Fibroblast of skin of right biceps (primary cell): ENCODE data around the gene KCNS1.
"Not testable (repeated sequence)": the region's sequence is repeated elsewhere in the genome, so short reads cannot be mapped to it uniquely, and the experiment has no call there.

Source experiments
- DNase-seq: peaks from one replicate; pipeline ENCODE4 v3.0.0-alpha.2; 2013

The KCNS1 gene

DNA sequence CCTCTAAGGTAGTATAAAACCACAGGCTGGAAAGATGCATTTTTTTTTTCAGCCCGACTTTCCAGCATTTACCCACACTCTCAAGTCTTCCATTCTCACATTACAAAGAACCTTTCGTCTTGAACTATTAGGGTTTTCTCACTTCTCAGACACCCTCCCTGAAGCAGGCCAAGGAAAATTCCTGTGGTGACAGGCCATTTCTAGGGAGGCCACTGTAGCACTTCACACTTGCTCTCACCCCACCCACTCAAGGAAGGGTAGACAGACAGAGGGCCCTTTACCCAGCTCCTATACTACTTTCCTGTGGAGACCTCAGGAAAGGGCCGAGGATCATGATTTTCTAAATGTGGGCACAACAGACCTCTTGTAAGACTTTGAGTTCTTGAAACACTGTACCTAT lies 27.7 kb downstream of the KCNS1 start:
- DNase-seq: no peak

DNA sequence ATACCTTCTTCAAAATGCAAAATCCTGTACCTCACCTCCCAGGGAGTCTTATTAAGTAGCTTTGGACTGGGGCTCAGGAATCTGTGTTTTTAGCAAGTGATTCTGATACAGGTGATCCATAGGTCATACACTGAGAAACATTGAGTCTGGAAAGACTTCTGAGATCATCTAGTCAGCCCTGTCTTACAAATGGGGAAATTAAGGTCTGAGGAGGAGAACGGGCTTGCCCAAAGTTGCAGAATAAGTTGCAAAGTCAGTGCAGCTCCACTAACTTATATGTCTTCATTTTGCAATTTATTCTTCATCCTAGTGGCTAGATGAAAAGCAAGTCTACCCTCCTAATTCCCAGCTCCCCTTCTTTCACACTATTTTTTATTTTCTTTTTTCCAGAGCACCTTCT lies 28.9 kb downstream of the KCNS1 start:
- no peak for DNase-seq

DNA sequence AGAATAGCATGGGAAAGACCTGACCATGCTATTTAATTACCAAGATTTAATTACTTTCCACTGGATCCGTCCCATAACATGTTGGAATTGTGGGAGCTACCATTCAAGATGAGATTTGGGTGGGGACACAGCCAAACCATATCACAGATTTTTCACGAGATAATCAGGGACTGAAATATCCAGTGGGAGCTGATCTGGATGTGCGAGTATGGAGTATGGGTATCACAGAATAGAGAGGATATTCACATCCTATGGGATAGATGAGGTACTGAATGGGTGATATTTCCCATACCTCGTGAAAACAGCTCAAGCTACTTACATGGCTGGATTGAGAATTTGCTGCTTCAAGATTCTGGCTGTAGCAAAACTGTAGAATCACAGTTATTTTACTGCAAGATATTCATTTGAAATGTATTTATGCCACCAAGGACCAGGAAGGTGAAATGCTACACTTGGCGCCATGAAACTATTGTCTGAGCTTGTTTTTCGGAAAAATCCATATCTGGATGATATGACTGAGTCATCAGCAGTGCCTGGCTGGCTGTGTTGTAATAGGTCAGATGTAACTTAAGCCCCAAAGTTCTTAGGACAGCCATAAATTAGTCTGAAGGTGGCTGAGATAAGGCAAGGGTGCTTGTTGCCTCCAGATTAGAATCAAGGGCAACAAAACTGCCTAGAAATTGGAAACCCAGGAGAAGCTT lies 29.8 kb downstream of the KCNS1 start:
- no peak for DNase-seq

DNA sequence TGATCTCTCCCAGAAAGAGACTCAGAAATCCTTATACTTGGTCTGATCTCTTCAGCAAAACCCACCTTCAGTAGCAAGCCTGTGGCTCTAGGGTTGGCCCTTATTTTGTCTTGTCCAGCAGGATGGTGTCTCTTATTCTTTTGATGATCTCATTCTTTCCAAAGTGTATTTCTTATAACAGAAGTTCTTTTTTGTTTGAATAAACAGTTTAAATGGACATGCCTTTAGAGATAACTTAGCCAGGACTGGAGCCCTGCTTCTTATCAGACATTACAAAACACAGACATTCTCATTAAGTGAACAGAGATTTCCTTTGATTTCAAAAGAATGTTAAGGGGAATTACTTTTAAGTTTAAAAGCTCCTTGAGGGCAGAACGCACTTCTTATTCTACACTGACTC lies 31.7 kb downstream of the KCNS1 start:
- no peak for DNase-seq

DNA sequence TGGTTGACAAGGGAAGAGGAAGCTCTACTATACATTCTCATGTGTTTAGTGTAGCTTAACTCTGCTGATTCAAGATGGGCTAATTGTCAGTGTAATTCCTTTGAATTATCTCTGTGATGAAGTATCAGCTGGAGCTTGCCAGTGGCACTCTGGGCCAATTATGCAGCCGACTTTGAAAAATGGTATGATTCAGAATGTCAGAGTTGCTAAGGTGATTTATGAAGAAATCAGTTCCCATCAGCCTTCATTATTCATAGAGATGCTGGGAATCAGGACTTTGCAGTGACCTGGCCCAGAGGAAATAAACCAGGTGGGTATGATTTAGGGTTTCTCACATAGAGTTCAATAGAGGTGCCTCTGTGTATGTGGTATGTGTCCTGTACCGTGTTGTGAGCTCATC lies 33.4 kb downstream of the KCNS1 start:
- peak; percentile 51 for DNase-seq

DNA sequence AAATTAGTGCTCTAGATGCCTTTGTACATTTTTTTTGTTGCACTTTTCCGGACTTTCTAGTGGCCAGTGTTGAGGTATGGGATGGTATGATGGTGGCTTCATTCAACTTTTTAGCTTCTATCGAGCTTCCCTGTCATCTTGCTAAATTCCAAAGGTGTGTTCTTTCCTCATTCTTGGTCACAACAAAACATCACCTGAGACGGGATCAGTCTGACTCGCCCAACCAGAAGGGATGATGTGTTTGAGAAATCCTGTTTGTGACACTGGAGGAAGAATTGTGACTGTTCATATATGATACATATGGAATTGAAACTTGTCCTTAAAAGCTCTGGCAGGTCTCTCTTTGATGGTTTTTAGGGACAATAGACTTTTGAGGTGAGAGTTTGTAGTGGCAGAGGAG lies 33.8 kb downstream of the KCNS1 start:
- DNase-seq: no peak

DNA sequence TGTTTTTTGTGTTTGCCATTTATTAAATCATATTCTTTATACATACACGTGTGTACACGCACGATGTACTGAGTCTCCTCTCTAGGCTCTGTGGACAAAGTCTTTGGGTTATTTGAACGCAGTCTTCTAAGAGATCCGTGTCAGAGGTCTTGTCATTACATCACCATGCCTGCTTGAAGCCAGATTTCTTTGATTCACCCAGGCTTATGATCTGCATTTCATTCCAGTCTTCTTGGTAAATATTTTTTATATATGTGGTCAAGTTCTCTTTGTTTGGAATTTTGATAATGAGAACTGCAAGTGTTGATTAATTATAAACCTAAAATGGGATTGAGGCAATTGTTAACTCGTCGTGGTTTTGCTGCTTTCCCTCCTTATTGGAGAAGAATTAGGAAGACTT lies 34.6 kb downstream of the KCNS1 start:
- DNase-seq: no peak

DNA sequence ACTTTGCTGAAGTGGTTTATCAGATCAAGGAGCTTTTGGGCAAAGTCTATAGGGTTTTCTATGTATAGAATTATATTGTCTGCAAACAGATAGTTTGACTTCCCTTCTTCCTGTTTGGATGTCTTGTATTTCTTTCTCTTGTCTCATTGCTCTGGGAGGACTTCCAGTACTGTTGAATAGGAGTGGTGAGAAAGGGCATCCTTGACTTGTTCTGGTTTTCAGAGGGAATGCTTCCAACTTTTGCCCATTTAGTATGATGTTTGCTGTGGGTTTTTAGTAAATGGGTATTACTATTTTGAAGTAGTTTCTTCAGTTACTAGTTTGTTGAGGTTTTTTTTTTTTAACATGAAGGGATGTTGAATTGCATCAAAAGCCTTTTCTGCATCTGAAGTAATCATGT lies 36.1 kb downstream of the KCNS1 start:
- no peak for DNase-seq

DNA sequence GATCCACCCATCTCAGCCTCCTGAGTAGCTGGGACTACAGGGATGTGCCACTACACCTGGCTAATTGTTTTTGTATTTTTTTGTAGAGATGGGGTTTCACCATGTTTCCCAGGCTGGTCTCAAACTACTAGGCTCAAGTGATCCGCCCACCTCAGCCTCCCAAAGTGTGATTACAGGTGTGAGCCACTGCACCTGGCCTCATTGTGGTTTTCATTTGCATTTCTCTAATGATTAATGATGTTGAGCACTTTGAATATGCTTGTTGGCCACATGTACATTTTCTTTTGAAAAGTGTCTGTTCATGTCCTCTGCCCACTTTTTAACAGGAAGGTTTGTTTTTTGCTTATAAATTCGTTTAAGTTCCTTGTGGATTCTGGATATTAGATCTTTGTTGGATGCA lies 37.8 kb downstream of the KCNS1 start:
- DNase-seq: not testable (repeated sequence)

DNA sequence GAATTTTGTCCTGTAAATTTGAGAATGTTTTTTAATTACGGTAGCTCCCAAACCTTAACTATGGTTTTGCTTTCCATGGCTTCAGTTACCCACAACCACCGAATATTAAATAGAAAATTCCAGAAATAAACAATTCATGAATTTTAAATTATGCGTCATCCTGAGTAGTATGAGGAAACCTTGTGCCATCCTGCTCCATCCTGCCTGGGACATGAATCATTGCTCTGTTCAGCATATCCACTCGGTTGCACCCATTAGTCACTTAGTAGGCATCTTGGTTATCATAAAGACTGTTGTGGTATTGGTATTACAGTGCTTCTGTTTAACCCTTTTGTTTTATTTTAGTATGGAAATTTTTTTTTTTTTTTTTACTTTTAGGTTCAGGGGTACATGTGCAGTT lies 39.7 kb downstream of the KCNS1 start:
- DNase-seq: peak; percentile 82

DNA sequence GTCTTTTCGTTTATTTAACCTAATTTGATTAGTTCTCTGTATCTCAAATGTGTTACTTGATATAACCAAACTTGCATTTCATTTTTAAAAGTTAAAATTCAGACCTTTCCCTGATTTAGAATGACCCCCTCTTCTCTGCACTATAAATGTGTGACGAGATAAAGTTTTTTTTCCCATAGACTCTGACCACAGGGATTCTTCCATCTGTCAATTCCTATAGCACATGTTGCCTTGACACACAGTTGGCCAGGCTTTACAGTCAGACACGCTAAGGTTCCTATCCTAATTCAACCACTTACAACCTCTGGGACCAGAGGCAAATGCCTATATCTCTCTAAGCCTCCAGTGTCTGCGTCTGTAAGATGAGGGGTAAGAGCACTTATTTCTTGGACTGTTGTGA lies 40.6 kb downstream of the KCNS1 start:
- DNase-seq: no peak

DNA sequence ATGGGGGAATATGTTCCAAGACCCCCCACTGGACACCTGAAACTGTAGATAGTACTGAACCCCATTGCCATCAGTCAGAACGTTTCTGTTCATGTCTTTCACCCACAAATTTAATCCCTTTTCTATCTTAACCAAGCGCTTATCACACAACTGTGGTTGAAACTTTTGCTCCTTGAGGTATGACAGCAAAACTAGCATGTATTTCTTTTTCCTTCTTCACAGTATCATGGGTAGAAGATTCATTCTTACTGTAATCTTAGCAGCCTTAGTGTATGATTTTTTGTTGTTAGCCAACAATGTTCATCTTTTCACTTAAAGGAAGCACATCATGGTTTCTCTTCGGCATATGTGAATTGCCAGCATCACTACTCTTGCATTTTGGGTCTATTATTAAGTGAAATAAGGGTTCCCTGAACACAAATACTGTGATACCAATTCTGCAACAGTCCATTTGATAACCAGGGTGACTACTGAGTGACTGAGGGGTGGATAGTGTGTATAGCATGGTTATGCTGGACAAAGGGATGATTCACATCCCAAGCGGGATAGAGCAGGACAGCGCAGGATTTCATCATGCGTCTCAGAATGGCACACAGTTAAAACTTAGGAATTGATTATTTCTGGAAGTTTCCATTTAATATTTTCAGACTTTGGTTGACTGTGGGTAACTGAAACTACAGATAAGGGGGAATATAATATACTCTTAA lies 41.8 kb downstream of the KCNS1 start:
- DNase-seq: peak; percentile 34

DNA sequence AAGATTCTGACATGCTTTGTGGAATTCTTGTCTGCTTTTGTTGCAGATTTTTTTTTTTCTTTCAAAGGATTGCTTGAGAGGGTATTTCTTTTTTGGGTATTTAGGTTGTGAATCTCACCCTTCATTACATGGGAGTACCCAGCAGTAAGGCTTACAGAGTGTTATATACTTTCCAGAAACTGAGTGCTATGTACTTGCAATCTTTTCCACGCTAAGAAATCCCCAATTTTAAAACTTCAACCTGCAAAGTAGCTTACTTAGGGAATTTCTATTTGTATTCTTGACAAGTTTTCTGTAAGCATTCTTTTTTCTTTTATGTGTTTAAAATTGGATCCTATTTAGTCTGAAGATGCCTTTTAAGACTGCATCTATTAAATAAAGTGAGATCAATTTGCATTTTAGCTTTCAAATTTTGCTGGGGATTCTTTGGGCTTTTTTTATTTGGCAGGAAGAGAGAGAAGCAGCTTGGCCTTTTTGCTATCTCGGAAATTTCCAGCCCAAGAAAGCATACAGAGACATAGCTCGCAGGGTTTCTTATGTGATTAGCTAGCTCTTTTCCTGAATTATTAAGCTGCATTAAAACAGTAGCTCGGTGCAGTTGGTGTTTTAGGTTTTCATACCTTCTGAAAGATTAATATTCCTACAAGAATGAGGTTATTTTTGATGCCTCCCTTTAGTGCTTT lies 42.6 kb downstream of the KCNS1 start:
- no peak for DNase-seq

DNA sequence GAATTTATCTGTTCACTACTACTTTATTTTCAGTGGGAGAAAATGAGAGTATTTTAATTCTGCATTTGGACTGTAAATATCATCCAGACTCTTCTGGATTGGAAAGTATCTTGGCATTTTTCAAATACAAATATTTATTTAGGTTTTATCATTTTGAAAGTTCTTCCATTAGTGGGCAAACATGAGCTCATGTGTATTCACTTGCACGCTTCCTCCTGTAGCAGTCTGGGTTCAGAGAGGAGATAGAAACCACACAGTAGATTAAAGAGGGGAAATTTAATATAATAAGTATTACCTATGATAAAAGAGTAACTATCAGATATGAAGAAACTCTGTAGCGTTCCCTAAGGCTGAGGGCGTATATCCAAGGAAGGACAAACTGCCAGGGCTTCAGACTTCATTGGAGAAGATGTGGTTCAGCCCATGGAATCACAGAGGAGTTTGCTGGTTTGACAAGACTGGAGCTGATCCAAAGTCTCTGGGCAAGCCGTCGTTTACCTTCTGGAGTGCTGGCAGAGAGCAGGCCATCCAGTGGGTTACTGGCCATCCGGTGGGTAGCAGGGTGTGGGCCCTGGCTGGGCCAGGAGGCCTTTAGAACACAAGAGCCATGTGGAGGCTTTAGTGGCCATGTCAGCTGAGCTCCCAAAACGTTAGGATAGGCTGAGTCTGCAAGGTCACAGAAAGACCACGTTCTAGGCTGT lies 44.3 kb downstream of the KCNS1 start:
- DNase-seq: no peak

DNA sequence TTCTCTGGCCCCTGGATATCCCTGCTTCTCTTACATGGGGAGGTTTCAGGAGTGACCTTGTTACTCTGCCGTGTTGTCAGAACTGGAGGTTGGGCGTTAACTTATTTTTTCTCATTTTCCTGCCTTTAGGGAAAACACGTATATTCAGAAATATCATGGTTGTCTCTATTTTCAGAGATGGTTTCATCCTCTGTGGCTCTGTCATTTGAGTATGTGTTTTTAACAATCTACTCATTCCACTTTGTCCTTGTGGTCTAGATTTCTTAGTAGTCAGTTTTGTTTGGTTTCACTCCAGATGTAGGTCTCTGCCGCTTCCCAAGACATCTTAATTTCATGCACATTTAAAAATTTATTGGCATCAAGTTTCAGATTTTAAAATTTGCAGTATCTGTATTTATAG lies 45.9 kb downstream of the KCNS1 start:
- DNase-seq: no peak

DNA sequence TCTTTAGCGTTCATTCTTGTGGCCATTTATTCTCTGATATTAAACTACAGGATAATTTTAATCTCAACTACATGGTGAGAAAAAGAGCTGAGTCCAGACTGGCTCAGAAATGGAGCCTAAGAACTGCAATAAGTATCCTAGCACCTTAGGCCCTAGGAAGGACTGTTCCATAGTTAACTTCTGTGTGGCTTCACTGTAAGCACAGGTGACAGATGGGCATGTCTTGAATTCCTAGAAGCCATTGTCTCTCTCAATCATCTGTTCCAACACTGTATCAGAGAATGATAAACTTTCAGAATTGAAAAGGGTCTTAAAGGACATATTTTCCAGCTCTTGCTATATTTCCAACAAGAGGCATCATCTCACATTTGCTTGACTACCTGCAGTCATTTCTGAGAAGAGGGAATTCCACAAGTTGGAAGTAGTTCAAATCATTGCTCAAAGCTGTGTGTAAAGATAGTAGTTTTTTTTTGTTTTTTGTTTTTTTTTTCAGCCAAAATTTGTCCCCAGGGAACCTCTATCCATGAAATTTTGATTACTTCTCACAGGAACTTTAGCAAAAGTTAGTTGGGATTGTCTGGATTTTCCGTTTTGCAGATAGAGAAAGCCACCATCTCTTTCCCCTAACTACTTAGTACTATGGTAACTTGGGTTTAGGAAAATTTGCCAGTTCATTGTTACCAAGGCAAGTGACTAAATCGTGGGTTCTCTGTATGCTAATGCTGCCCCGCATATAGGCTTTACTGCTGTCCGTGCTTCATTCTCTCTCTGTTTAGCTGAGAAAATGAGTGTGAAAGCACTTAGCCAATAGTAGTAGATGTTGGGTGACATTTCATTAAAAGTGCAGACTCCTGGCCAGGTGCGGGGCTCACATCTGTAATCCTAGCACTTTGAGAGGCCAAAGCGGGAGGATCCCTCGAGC lies 47.2 kb downstream of the KCNS1 start:
- no peak for DNase-seq

DNA sequence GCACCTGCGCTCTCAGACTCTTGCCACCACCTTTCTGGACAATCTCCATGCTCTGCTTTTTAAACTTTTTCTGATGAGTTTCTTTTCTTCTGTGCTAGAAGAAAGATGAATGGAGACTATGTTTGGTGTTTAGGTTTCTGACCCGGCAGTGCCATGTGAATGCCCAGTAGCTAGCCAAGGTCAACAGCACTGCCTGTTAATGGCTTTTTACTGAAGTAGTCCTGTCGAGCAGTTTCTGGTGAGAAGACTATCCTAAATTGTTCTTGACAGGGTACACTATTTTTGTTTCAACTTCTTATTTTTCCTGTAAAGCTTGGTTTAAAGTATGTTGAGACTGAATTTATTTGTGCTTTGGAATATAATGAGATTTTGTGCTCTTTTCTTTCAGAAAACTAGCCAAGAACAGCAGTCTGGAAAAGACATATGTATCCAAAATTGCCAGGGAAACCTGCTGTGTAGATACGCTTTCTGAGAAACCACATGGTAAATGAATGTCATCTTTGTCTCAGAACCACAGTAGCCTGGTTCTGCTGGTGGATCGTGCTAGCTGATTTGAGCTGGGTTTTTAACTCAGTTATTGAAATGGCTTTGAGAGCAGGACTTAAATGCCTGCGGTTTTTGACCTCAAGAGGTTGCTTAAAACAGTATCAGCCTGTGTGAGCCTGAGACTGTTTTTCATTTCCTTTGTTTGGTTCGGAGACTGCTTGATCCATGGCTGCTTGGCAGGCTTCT lies 48.1 kb downstream of the KCNS1 start:
- DNase-seq: peak; percentile 76

DNA sequence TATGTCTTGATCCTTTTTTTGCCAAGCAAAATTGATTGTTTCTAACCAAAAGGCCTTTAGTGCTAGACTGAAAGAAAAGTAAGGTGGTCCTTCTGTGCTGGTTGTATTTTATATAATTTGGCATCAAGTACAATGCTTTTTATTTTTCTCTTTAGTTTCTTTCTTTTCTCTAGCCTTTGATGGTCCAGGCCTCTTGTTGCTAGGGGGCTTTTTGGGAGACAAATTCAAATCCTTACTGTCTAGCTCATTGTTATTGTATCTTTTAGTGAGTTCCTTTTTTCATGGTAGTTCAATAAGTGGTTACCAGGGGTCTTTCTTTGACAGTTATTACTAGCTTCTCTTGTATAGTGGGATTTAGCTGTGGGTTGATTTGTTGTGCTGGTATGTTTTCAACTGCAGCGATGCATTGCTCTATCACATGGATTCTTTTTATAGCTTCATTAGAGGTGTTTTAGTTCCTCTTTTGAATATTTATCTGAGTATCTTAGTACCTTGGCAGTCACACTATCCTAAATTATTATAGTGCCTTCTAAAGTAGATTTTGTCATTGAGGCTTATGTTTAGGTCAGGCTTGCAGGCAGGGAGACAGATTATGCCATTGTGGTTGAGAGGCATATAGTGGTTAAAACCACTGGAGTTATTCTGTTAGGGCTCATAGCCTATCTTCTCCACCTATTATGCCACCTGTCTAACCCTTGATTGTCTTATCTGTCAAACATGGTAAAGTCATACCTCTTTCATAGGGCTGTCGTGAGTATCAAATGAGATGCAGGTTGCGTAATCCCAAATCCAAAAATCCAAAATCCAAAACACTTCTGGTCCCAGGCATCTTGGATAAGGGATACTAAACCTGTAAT lies 49.5 kb downstream of the KCNS1 start:
- DNase-seq: no peak

DNA sequence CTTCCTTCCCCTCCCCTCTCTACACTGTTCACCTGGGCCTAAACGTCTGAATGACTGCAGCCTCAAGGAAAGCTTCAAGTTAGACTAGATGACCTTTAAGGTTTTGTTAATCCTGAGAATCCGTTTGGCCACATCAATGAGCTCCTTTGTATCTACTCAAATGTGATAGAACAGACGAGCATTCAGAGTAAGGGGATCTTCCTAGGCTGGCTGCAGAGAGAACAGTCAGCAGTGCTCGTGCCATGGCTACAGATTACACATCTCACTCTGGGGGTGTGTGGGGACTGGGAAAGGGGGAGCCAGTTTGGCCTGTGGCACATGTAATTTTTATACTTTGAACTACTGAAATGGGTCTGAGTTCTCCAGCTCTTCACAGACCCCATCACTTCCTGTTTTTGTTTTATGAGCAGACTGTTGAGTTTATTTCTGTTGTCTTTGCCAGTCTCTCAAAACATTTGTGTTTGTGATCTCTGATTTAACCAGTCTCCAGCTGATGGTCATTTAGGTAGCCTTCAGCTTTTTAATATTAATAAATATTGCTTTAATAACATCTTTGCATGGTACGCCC lies 50.9 kb downstream of the KCNS1 start:
- DNase-seq: no peak

DNA sequence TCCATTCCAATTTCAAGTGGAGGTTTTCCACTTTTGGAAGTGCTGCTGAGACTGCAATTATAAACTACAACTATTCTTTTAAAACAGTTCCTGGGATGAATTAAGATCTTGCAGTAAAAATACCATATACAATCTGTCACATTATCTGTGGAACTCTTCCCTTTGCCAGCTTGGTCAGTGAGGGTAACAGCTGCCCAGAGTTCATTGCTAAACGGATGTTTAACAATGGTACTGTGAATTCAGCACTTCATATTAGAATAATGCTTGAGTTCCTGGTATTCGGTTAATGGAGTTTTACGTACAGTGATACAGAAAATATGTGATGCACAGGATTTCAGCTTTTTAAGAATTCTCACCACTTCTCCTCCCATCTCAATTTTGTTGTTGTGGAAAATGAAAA lies 51.5 kb downstream of the KCNS1 start:
- DNase-seq: no peak
